ENCODE results near the gene SLC7A8. TPM values are rescaled to one million over a fixed set of nuclear protein-coding genes. Genes with fewer than 3 reads are reported as not detected.
A peak's percentile ranks its signal among the peaks of the same experiment; 100 is the strongest.

SLC7A8 gene
- total RNA-seq, 3 donors from 2014 or later, result 46.8 to 98.9 (median 61.9) TPM

DNA sequence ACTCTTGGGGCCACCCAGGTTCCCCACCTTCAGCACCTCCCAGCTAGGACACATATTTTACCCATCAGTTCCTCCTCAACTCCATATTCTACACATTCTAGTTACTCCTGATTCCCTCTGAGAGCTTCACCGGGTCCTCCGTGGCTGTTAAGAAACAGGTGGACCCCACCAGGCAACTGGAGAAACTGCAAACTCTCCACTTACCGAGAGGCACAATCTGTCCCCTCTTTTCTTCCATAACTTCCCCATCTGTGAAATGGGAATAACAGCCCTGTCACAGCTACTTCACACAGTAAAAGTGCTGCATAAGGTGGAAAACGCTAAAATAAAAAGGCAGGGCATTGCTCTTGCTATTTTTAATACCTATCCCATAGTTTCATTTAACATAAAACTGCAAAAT is 1.5 kb downstream of the SLC7A8 start:
- Histone ChIP-seq H3K4me3 (peak overlapping the region; percentile 42 to 66 (median 62)), H3K27ac (peak overlapping the region; percentile 69 to 76), H3K27me3 (no peaks in the 10 kb centered on the region), H3K4me1 (no peaks in the 10 kb centered on the region), H3K9me3 (no peaks in the 10 kb centered on the region), H3K36me3 (no peaks in the 10 kb centered on the region)
- intact Hi-C loops (cut with DNase I; ENCODE audit: low total_unique reads), result no loop called here
- DNase-seq (ENCODE audit: low spot score in 2 of 2), result no peak
- TF ChIP-seq CTCF (IDR thresholded peaks at IDR 0.05), result no peak
- no peak for TF ChIP-seq POLR2A (IDR thresholded peaks at IDR 0.05)
- TF ChIP-seq POLR2AphosphoS5 (IDR thresholded peaks at IDR 0.05), result no peak

- H3K4me3 ChIP-seq, result peak overlapping the region; percentile 42 to 66 (median 62)
These were observed 2.0 kb downstream of the SLC7A8 start for GRCh38 chr14:23181453-23181852.

GRCh38 chr14:23177181-23177580 is 6.3 kb downstream of the SLC7A8 start:
- TF ChIP-seq CTCF (IDR thresholded peaks at IDR 0.05) (no peak), POLR2A (IDR thresholded peaks at IDR 0.05) (no peak), POLR2AphosphoS5 (IDR thresholded peaks at IDR 0.05) (no peak)
- H3K4me1 ChIP-seq, result peaks cover 0 to 9% of the 10 kb centered on the region in 2 donors
- intact Hi-C loops (cut with DNase I; ENCODE audit: low total_unique reads), result no loop called here
- H3K9me3 ChIP-seq, result no peaks in the 10 kb centered on the region
- DNase-seq (ENCODE audit: low spot score in 2 of 2), result no peak
- H3K27me3 ChIP-seq, result no peaks in the 10 kb centered on the region
- peak overlapping the region; percentile 7 to 31 for H3K27ac ChIP-seq
- peak overlapping the region in 1 of 3 donors; percentile 21 for H3K4me3 ChIP-seq
- no peaks in the 10 kb centered on the region for H3K36me3 ChIP-seq

More at GRCh38 chr14:23181453-23181852, 2.0 kb downstream of the SLC7A8 start:
- TF ChIP-seq CTCF (IDR thresholded peaks at IDR 0.05) (no peak), POLR2A (IDR thresholded peaks at IDR 0.05) (no peak), POLR2AphosphoS5 (IDR thresholded peaks at IDR 0.05) (no peak)
- no peak for DNase-seq (ENCODE audit: low spot score in 2 of 2)
- Histone ChIP-seq H3K27me3 (no peaks in the 10 kb centered on the region), H3K27ac (peak overlapping the region; percentile 69 to 76), H3K4me1 (peaks cover 0 to under 1% of the 10 kb centered on the region in 2 donors), H3K9me3 (no peaks in the 10 kb centered on the region), H3K36me3 (no peaks in the 10 kb centered on the region)
- intact Hi-C loops (cut with DNase I; ENCODE audit: low total_unique reads), result no loop called here

GRCh38 chr14:23175823-23176222 is 7.6 kb downstream of the SLC7A8 start:
- Histone ChIP-seq H3K27ac (peak overlapping the region; percentile 50 to 74), H3K9me3 (no peaks in the 10 kb centered on the region), H3K27me3 (no peaks in the 10 kb centered on the region), H3K36me3 (no peaks in the 10 kb centered on the region), H3K4me3 (no peak overlapping the region), H3K4me1 (peaks cover 0 to 13% of the 10 kb centered on the region in 2 donors)
- TF ChIP-seq CTCF (IDR thresholded peaks at IDR 0.05) (no peak), POLR2A (IDR thresholded peaks at IDR 0.05) (no peak)
- DNase-seq (ENCODE audit: low spot score in 2 of 2), result no peak
- intact Hi-C loops (cut with DNase I; ENCODE audit: low total_unique reads), result no loop called here

DNA sequence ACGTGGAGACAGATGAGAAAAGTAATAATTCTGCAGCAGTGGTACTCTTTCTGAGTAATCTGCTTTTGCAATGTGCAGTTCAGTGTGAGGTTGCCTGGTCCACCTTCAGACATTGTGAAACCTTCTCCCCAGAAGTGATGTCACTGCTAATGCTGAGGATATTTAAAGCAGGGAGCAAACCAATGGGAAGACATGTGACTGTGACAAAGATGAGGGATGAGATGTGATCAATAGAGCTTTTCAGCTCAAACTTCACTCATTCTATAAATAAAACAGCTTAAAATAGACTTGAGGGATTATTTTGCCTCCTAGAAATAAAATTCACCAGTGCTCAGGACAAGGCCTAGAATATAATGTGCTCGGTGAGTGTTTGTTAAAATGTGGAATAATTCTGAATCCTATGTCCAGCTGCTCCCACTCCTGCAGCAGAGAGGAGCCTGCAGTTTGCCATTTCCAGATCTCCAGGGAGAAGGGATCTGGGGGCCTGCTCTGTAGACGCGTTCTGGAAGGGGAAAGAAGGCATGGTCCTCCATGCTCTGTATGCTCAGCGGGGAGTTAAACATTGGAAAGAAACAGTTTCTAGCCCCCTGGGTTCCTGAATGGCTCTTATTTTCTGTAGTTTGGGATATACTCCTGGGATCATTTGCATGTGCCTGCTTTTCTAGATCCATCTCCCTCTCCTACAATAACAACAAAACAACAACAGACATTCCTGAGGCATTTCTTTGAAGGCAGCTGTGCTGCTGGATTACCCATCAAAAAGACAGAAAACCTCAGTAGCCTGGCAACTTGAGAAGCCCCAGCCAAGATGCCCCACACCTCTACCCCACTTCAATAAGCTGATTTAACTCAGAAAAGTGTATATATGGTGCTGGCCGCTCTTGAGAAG is 8.9 kb downstream of the SLC7A8 start:
- peaks cover 0 to 13% of the 10 kb centered on the region in 2 donors for H3K4me1 ChIP-seq
- H3K27me3 ChIP-seq, result no peaks in the 10 kb centered on the region
- no peak for DNase-seq (ENCODE audit: low spot score in 2 of 2)
- peak overlapping the region; percentile 50 to 74 for H3K27ac ChIP-seq
- intact Hi-C loops (cut with DNase I; ENCODE audit: low total_unique reads), result no loop called here
- H3K9me3 ChIP-seq, result no peaks in the 10 kb centered on the region
- TF ChIP-seq POLR2AphosphoS5 (IDR thresholded peaks at IDR 0.05), result peak in 2 of 3 donors; percentile 41 to 53
- no peak for TF ChIP-seq POLR2A (IDR thresholded peaks at IDR 0.05)
- no peak for TF ChIP-seq CTCF (IDR thresholded peaks at IDR 0.05)
- H3K36me3 ChIP-seq, result no peaks in the 10 kb centered on the region
- H3K4me3 ChIP-seq, result no peak overlapping the region

Data from breast epithelium (tissue), 4 donors.